MM.1S (cell line): Measurements from ENCODE around the gene TBRG1.

Experiments used
- DNase-seq: peaks from one replicate; pipeline ENCODE4 v3.0.0-alpha.2; 2015
- H2AFZ ChIP-seq: fragments of 300-600 bp; sonication (generic); 2 replicates; pipeline ENCODE4 v1.6.0; 2016; ENCODE audit warnings: antibody characterized with exemption, low read length
- H3F3A ChIP-seq: fragments of 300-600 bp; sonication (generic); 2 replicates; pipeline ENCODE4 v1.6.1; 2016; ENCODE audit warnings: mild to moderate bottlenecking, antibody characterized with exemption, low read length, moderate library complexity, mixed read lengths; ENCODE audit not compliant: insufficient read depth
- H3K27ac ChIP-seq: fragments of 300-600 bp; sonication (generic); 2 replicates; pipeline ENCODE4 v1.5.1; 2016; ENCODE audit warnings: mild to moderate bottlenecking, low read length
- H3K27me3 ChIP-seq: fragments of 300-600 bp; sonication (generic); replicated peaks from 2 replicates; pipeline ENCODE4 v1.6.0; 2016; ENCODE audit warnings: low read length; ENCODE audit not compliant: insufficient read depth
- H3K36me3 ChIP-seq: fragments of 300-600 bp; sonication (generic); replicated peaks from 2 replicates; pipeline ENCODE4 v1.6.1; 2016; ENCODE audit warnings: mild to moderate bottlenecking, low read length, mixed read lengths; ENCODE audit not compliant: insufficient read depth
- H3K4me1 ChIP-seq: fragments of 300-600 bp; sonication (generic); 2 replicates; pipeline ENCODE4 v1.6.1; 2016; ENCODE audit warnings: low read length, mixed read lengths
- H3K4me2 ChIP-seq: fragments of 300-600 bp; sonication (generic); 2 replicates; pipeline ENCODE4 v1.6.0; 2016; ENCODE audit warnings: low read depth, low read length
- H3K4me3 ChIP-seq: fragments of 300-600 bp; sonication (generic); 2 replicates; pipeline ENCODE4 v1.5.1; 2016; ENCODE audit warnings: low read length, mixed read lengths
- H3K79me2 ChIP-seq: fragments of 300-600 bp; sonication (generic); 2 replicates; pipeline ENCODE4 v1.6.1; 2016; ENCODE audit warnings: mixed run types, low read length, mixed read lengths
- H3K9ac ChIP-seq: fragments of 300-600 bp; sonication (generic); 2 replicates; pipeline ENCODE4 v1.6.1; 2016; ENCODE audit warnings: low read length, mixed read lengths
- H3K9me2 ChIP-seq: fragments of 300-600 bp; sonication (generic); replicated peaks from 2 replicates; pipeline ENCODE4 v1.6.1; 2016; ENCODE audit warnings: mild to moderate bottlenecking, low read length, mixed read lengths; ENCODE audit not compliant: insufficient read depth
- H3K9me3 ChIP-seq: fragments of 300-600 bp; sonication (generic); replicated peaks from 2 replicates; pipeline ENCODE4 v1.6.1; 2016; ENCODE audit warnings: mild to moderate bottlenecking, low read length, mixed read lengths; ENCODE audit not compliant: insufficient read depth
- H4K20me1 ChIP-seq: fragments of 300-600 bp; sonication (generic); 2 replicates; pipeline ENCODE4 v1.6.1; 2016; ENCODE audit warnings: mild to moderate bottlenecking, low read length, moderate library complexity, mixed read lengths; ENCODE audit not compliant: insufficient read depth
- CTCF ChIP-seq: fragments of 300-600 bp; sonication (generic); IDR thresholded peaks from 2 replicates; pipeline ENCODE4 v1.5.1; 2016; ENCODE audit warnings: antibody characterized with exemption, low read length, mixed read lengths
- EZH2 ChIP-seq: fragments of 300-600 bp; sonication (generic); optimal IDR thresholded peaks from 2 replicates; pipeline ENCODE3; 2017; ENCODE audit warnings: low read depth, mild to moderate bottlenecking, antibody characterized with exemption, low read length, mixed read lengths
- EZH2phosphoT487 ChIP-seq: fragments of 300-600 bp; sonication (generic); IDR thresholded peaks from 2 replicates; pipeline ENCODE4 v1.6.1; 2018; ENCODE audit warnings: antibody characterized with exemption, low read length

The TBRG1 gene

GRCh38 chr11:124581817-124582216 is 40.8 kb upstream of the TBRG1 start:
- Histone ChIP-seq H3K9me2 (no peaks in the 10 kb centered on the region), H3K4me3 (no peak overlapping the region), H3K79me2 (no peaks in the 10 kb centered on the region), H3K27ac (no peak overlapping the region), H3F3A (no peaks in the 10 kb centered on the region), H3K27me3 (no peaks in the 10 kb centered on the region), H3K9me3 (no peaks in the 10 kb centered on the region), H2AFZ (no peak overlapping the region), H3K9ac (no peak overlapping the region), H3K4me2 (no peak overlapping the region), H4K20me1 (no peaks in the 10 kb centered on the region), H3K36me3 (no peaks in the 10 kb centered on the region), H3K4me1 (no peaks in the 10 kb centered on the region)
- DNase-seq = no peak
- TF ChIP-seq EZH2 (no peak), CTCF (no peak), EZH2phosphoT487 (no peak)

GRCh38 chr11:124582565-124582964 is 40.1 kb upstream of the TBRG1 start:
- Histone ChIP-seq H3F3A (no peaks in the 10 kb centered on the region), H3K36me3 (no peaks in the 10 kb centered on the region), H2AFZ (no peak overlapping the region), H3K4me1 (no peaks in the 10 kb centered on the region), H4K20me1 (no peaks in the 10 kb centered on the region), H3K4me2 (no peak overlapping the region), H3K9me2 (no peaks in the 10 kb centered on the region), H3K4me3 (no peak overlapping the region), H3K9me3 (no peaks in the 10 kb centered on the region), H3K9ac (no peak overlapping the region), H3K79me2 (no peaks in the 10 kb centered on the region), H3K27me3 (no peaks in the 10 kb centered on the region), H3K27ac (no peak overlapping the region)
- DNase-seq = no peak
- TF ChIP-seq EZH2 (no peak), CTCF (no peak), EZH2phosphoT487 (no peak)

- Histone ChIP-seq H3K4me3 (no peak overlapping the region), H4K20me1 (no peaks in the 10 kb centered on the region), H3K36me3 (no peaks in the 10 kb centered on the region), H3K27me3 (no peaks in the 10 kb centered on the region), H3K79me2 (no peaks in the 10 kb centered on the region), H3K4me1 (no peaks in the 10 kb centered on the region), H3K4me2 (no peak overlapping the region), H3K9ac (no peak overlapping the region), H3K9me3 (no peaks in the 10 kb centered on the region), H3K9me2 (no peaks in the 10 kb centered on the region), H2AFZ (no peak overlapping the region), H3F3A (no peaks in the 10 kb centered on the region), H3K27ac (no peak overlapping the region)
- no peak for TF ChIP-seq EZH2phosphoT487
- no peak for DNase-seq
These were observed 38.9 kb upstream of the TBRG1 start for GRCh38 chr11:124583781-124584180.

- no peaks in the 10 kb centered on the region for H3K27me3 ChIP-seq
These were observed 37.8 kb upstream of the TBRG1 start for GRCh38 chr11:124584681-124585372.

More at GRCh38 chr11:124584681-124585372, 37.8 kb upstream of the TBRG1 start:
- H3K4me3 ChIP-seq = no peak overlapping the region
- H3K27ac ChIP-seq = no peak overlapping the region
- no peaks in the 10 kb centered on the region for H3F3A ChIP-seq
- DNase-seq = no peak
- H4K20me1 ChIP-seq = no peaks in the 10 kb centered on the region
- no peaks in the 10 kb centered on the region for H3K36me3 ChIP-seq
- H3K4me1 ChIP-seq = 0 out of 2 replicates have a peak, but pooled peaks cover 4% of the 10 kb centered on the region
- H3K9me2 ChIP-seq = no peaks in the 10 kb centered on the region
- H3K79me2 ChIP-seq = no peaks in the 10 kb centered on the region
- TF ChIP-seq CTCF = no peak
- TF ChIP-seq EZH2 = no peak
- no peak for TF ChIP-seq EZH2phosphoT487
- no peak overlapping the region for H2AFZ ChIP-seq
- no peak overlapping the region for H3K9ac ChIP-seq
- no peaks in the 10 kb centered on the region for H3K9me3 ChIP-seq
- no peak overlapping the region for H3K4me2 ChIP-seq
